ENCODE data around the gene TUBB. TPM values are rescaled to one million over a fixed set of nuclear protein-coding genes. Genes with fewer than 3 reads are reported as not detected.

Gene TUBB
- total and polyA plus RNA-seq, 9 of the 15 experiments (the other 6 are each of a cell fraction or from before 2014, with no cell fraction given) = 971 to 2,870 (median 1,478) TPM

DNA sequence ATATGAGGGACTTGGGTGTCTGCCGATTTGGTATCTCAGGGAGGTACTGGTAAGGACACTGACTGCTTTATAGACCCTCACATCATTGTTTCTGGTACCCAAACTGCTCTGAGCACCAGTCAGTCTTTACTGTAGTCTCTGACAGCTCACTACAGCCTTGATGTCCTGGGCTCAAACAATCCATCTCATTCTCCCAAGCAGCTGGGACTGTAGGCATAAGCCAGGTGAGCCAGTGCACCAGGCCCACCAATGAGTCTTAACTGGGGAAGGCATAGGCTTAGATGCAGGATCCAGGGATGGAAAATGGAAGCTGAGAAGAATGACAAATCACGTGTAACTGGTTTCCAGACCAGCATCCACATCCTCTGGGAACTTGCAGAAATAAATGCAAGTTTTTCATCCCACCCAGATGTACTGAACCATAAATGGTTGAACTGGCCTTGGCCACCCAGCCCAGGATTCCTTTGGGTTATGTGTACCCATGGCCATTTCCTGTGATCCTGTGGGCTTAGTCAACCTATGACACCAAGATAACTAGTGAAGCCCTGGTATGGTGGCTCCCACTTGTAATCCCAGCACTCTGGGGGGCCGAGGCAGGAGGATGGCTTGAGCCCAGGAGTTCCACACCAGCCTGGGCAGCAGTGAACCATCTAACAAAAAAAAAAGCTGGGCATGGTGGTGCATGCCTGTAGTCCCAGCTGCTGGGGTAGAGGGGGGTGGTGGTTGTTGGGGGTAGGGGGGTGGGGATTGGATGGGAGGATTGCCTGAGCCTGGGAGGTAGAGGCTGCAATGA lies 5.8 kb downstream of the TUBB start (continued):
- TF ChIP-seq, protein P1, sequence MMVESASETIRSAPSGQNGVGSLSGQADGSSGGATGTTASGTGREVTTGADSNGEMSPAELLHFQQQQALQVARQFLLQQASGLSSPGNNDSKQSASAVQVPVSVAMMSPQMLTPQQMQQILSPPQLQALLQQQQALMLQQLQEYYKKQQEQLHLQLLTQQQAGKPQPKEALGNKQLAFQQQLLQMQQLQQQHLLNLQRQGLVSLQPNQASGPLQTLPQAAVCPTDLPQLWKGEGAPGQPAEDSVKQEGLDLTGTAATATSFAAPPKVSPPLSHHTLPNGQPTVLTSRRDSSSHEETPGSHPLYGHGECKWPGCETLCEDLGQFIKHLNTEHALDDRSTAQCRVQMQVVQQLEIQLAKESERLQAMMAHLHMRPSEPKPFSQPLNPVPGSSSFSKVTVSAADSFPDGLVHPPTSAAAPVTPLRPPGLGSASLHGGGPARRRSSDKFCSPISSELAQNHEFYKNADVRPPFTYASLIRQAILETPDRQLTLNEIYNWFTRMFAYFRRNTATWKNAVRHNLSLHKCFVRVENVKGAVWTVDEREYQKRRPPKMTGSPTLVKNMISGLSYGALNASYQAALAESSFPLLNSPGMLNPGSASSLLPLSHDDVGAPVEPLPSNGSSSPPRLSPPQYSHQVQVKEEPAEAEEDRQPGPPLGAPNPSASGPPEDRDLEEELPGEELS (CRISPR knock-in tag; IDR thresholded peaks at IDR 0.05; ENCODE audit: borderline replicate concordance) = no peak
- TF ChIP-seq RNF2 (IDR thresholded peaks at IDR 0.05) = no peak
- TF ChIP-seq, protein P2, sequence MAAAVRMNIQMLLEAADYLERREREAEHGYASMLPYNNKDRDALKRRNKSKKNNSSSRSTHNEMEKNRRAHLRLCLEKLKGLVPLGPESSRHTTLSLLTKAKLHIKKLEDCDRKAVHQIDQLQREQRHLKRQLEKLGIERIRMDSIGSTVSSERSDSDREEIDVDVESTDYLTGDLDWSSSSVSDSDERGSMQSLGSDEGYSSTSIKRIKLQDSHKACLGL (CRISPR knock-in tag; IDR thresholded peaks at IDR 0.05; ENCODE audit: borderline replicate concordance, poor library complexity, severe bottlenecking) = no peak
- TF ChIP-seq KHSRP (IDR thresholded peaks at IDR 0.05) = no peak
- no peak for TF ChIP-seq MCM5 (IDR thresholded peaks at IDR 0.05; ENCODE audit: low read depth)
- no peak for TF ChIP-seq JUNB (CRISPR knock-in tag; conservative IDR thresholded peaks at IDR 0.05)
- TF ChIP-seq FOXJ3 (CRISPR knock-in tag; IDR thresholded peaks at IDR 0.05) = no peak
- no peak for TF ChIP-seq FOXJ2 (tag; IDR thresholded peaks at IDR 0.05)
- no peak for TF ChIP-seq FOXA3 (CRISPR knock-in tag; conservative IDR thresholded peaks at IDR 0.05 in 1 of 2, IDR thresholded peaks at IDR 0.05 in 1 of 2)
- TF ChIP-seq ERF (CRISPR knock-in tag; IDR thresholded peaks at IDR 0.05) = peak; percentile 96
- no peak for TF ChIP-seq CBFA2T2 (conservative IDR thresholded peaks at IDR 0.05)
- TF ChIP-seq, protein P3, sequence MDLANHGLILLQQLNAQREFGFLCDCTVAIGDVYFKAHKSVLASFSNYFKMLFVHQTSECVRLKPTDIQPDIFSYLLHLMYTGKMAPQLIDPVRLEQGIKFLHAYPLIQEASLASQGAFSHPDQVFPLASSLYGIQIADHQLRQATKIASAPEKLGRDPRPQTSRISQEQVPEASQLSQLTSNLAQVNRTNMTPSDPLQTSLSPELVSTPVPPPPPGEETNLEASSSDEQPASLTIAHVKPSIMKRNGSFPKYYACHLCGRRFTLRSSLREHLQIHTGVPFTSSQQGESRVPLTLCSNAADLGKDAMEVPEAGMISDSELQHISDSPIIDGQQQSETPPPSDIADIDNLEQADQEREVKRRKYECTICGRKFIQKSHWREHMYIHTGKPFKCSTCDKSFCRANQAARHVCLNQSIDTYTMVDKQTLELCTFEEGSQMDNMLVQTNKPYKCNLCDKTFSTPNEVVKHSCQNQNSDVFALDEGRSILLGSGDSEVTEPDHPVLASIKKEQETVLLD (IDR thresholded peaks at IDR 0.05) = no peak
- no peak for TF ChIP-seq CHD4 (IDR thresholded peaks at IDR 0.05; ENCODE audit: insufficient read depth, insufficient replicate concordance, low read depth, low read length, poor library complexity, severe bottlenecking)
- TF ChIP-seq PRPF4 (IDR thresholded peaks at IDR 0.05; ENCODE audit: insufficient read depth, low read depth, low read length, poor library complexity, severe bottlenecking) = no peak
- no peak for TF ChIP-seq SNRNP70 (optimal IDR thresholded peaks at IDR 0.05; ENCODE audit: low read depth, low read length)
- TF ChIP-seq SIN3B (IDR thresholded peaks at IDR 0.05; ENCODE audit: low read depth) = no peak
- TF ChIP-seq SUPT5H (IDR thresholded peaks at IDR 0.05) = peak; percentile 97
- TF ChIP-seq JUND (IDR thresholded peaks at IDR 0.05; ENCODE audit: borderline replicate concordance, low read depth, low read length) = no peak
- no peak for TF ChIP-seq JUND (tag; IDR thresholded peaks at IDR 0.05; ENCODE audit: borderline replicate concordance, low read depth, low read length)
- TF ChIP-seq, protein P4, sequence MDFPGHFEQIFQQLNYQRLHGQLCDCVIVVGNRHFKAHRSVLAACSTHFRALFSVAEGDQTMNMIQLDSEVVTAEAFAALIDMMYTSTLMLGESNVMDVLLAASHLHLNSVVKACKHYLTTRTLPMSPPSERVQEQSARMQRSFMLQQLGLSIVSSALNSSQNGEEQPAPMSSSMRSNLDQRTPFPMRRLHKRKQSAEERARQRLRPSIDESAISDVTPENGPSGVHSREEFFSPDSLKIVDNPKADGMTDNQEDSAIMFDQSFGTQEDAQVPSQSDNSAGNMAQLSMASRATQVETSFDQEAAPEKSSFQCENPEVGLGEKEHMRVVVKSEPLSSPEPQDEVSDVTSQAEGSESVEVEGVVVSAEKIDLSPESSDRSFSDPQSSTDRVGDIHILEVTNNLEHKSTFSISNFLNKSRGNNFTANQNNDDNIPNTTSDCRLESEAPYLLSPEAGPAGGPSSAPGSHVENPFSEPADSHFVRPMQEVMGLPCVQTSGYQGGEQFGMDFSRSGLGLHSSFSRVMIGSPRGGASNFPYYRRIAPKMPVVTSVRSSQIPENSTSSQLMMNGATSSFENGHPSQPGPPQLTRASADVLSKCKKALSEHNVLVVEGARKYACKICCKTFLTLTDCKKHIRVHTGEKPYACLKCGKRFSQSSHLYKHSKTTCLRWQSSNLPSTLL (IDR thresholded peaks at IDR 0.05) = no peak
- TF ChIP-seq ETV6 (IDR thresholded peaks at IDR 0.05; ENCODE audit: borderline replicate concordance in 1 of 2, low read depth in 2 of 2, low read length in 1 of 2) = no peak; a peak in 1 of 4 replicates
- no peak for TF ChIP-seq ETV6 (CRISPR knock-in tag; IDR thresholded peaks at IDR 0.05; ENCODE audit: borderline replicate concordance)
- no peak for TF ChIP-seq HMG20B (CRISPR knock-in tag; IDR thresholded peaks at IDR 0.05)
- TF ChIP-seq ZNF134 (CRISPR knock-in tag; conservative IDR thresholded peaks at IDR 0.05) = no peak

Measured in K562 (cell line).